Measurements from ENCODE around the gene PPME1.

Gene PPME1

DNA sequence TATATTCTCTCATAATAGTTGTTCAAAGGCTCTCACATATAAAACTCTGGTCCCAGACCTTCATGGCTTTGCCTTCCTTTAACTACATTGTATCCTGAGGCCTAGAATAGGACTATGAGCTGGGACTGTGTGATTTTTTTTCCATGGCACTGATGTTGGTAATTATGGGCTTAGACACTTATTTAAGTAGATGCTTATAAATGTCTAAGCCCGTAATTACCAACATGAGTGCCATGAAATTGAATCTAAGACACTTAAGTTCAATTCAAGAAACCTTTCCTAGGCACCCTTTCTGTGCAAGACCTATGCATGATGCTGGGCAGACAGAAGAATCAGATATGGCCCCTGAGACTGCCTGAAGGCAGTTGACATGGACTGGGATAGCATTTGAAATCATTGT, 77.4 kb downstream of the PPME1 start:
- no peak for DNase-seq (ENCODE audit: low read depth)
- H3K4me3 ChIP-seq (ENCODE audit: low read length): no peak overlapping the region
- TF ChIP-seq, protein P1, sequence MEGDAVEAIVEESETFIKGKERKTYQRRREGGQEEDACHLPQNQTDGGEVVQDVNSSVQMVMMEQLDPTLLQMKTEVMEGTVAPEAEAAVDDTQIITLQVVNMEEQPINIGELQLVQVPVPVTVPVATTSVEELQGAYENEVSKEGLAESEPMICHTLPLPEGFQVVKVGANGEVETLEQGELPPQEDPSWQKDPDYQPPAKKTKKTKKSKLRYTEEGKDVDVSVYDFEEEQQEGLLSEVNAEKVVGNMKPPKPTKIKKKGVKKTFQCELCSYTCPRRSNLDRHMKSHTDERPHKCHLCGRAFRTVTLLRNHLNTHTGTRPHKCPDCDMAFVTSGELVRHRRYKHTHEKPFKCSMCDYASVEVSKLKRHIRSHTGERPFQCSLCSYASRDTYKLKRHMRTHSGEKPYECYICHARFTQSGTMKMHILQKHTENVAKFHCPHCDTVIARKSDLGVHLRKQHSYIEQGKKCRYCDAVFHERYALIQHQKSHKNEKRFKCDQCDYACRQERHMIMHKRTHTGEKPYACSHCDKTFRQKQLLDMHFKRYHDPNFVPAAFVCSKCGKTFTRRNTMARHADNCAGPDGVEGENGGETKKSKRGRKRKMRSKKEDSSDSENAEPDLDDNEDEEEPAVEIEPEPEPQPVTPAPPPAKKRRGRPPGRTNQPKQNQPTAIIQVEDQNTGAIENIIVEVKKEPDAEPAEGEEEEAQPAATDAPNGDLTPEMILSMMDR (conservative IDR thresholded peaks at IDR 0.05; ENCODE audit: low read depth, low read length): no peak

DNA sequence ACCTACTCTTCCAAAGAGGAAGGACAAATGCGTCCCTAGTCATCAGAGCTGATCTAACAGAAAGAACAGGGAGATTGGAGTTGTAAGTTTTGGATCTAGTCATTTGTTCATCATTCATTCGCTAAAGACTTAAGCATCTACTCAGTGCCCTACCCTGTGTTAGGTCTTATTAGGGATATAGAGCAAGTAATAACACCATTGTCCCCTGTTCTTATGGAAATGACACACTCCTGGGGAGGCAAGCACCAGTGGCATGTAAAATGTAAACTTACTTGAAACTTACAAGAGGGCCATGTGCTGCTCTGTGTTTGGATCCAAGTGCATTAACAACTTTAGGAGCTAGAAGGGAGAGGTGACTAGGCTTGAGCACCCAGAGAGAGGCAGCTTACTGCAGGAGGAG, 78.4 kb downstream of the PPME1 start:
- no peak for DNase-seq (ENCODE audit: low read depth)
- TF ChIP-seq, protein P1 (conservative IDR thresholded peaks at IDR 0.05; ENCODE audit: low read depth, low read length): no peak
- no peak overlapping the region for H3K4me3 ChIP-seq (ENCODE audit: low read length)

DNA sequence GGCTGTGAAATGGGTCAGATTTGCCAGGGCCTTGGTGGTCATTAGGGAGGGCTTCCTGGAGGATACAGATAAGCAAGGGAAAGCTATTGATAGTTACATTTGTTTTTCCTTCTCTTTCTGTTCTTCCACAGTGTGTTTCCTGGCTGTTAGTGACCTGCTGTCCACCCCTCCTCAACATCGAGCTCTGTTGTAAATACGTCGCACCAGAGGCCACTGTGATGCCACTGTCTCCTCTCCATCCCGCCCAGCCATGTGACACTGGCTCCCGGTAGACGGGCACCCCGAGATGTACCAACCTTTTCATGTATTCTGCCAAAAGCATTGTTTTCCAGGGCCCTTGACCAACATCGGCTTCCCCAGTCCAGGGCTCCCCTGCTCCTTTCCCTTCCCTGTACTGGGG, 82.3 kb downstream of the PPME1 start:
- no peak overlapping the region for H3K4me3 ChIP-seq (ENCODE audit: low read length)
- TF ChIP-seq, protein P1 (conservative IDR thresholded peaks at IDR 0.05; ENCODE audit: low read depth, low read length): no peak
- DNase-seq (ENCODE audit: low read depth): no peak

DNA sequence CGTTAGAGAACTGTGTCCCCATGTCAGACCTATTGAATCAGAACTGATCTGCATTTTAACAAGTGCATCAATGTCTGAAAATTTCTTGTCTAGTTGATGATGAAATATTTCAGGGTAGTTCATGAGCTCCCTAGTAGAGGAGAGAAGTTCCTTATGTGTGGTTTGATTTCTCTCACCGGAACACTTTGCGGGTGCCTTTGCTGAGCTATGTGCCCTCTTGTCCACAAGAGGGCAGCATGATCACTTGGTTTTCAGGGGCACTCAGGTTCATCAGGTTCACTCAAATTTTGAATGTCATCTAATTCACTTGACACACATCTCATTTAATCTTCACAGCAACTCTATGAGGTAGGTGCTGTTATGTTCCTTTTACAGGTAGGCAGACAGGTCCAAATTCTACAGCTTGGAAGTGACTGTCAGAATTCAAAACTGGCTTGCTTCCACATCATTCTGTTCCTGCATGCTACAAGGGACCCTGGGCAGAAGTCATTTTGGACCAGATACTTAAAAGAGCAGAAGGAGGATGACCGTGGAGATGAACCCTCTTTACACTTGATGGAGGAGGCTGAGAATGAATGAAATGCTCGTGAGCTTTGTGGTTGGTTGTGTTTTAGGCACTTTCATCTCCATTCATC, 84.8 kb downstream of the PPME1 start:
- TF ChIP-seq, protein P1 (conservative IDR thresholded peaks at IDR 0.05; ENCODE audit: low read depth, low read length): peak; percentile 95
- no peak for DNase-seq (ENCODE audit: low read depth)

DNA sequence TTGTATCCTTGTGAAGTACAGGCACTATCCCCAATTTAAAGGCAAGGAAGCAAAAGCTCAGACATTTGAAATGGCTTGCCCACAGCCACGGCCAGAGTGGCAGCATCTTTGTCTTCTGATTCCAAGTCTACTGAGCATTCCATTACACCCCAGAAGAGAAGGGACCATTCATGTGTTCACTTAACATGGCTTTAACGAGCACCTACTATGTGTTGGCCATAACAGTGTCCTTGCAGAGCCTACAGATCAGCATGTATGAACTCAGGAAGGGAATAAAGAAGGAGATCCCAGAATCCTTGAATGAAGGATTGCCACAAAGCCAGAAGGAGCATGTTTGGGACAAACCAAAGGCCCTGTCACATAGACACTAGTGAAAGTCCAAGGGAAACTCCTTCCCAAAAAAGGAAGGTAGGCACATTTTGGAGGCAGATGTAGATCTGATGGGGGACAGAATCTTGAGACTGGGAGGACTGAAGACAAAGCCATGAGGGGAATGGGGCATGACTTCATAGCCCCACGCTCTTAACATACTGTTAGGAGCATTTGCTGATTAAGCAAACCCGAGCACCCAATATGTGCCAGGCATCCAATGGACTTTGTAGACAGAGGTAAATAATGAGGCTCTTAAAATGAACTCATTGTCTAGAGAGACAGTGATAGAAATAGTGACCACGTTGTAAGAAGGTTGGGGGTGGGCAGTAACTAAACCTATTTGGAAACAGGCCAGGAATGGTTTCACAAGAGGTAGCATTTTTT, 85.5 kb downstream of the PPME1 start:
- H3K4me3 ChIP-seq (ENCODE audit: low read length): no peak overlapping the region
- DNase-seq (ENCODE audit: low read depth): no peak

More for the DNA sequence above, 84.8 kb downstream of the PPME1 start:
- H3K4me3 ChIP-seq (ENCODE audit: low read length): no peak overlapping the region

DNA sequence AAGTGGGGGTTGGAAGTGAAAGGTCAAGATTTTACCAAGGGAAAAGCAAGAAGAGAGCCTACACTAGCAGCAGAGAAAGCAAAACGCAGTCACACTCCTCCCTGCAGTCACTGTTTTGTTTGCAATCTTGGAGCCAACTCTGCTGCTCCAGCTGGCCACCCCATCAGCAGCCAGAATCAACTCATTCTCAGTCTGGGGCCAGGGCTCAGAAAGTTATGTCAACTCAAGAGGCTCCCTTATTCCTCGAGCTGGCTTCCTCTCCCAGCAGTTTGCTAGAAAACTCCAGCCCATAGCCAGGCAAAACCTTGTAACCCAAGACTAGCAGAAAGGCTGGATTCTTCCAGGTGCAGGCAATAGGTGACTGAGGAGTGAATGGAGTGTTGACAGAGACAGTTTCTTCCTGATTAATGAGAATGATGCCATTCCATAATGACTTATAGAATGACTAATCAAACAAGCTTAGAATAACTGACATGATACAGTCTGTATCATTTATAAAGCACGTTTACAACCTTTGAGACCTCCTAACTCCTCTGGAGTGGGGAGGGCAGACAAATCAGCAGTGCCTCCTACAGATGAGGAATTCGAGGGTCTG, 87.0 kb downstream of the PPME1 start:
- TF ChIP-seq, protein P1 (conservative IDR thresholded peaks at IDR 0.05; ENCODE audit: low read depth, low read length): no peak
- no peak for DNase-seq (ENCODE audit: low read depth)
- no peak overlapping the region for H3K4me3 ChIP-seq (ENCODE audit: low read length)

More for the DNA sequence above, 85.5 kb downstream of the PPME1 start:
- TF ChIP-seq, protein P1 (conservative IDR thresholded peaks at IDR 0.05; ENCODE audit: low read depth, low read length): no peak

Data from retinal pigment epithelial cell (primary cell).